Inflammatory macrophage treated with lipopolysaccharide for 1 hour (primary cell): Measurements from ENCODE around the gene ADGRE1.

Source experiments
- DNase-seq, 2 donors: peaks; one replicate each; pipeline ENCODE4 v3.0.0-alpha.2; 2020 to 2022

The ADGRE1 gene

GRCh38 chr19:6958791-6959190 lies 71.4 kb downstream of the ADGRE1 start:
- peak; percentile 72 to 76 for DNase-seq

DNA sequence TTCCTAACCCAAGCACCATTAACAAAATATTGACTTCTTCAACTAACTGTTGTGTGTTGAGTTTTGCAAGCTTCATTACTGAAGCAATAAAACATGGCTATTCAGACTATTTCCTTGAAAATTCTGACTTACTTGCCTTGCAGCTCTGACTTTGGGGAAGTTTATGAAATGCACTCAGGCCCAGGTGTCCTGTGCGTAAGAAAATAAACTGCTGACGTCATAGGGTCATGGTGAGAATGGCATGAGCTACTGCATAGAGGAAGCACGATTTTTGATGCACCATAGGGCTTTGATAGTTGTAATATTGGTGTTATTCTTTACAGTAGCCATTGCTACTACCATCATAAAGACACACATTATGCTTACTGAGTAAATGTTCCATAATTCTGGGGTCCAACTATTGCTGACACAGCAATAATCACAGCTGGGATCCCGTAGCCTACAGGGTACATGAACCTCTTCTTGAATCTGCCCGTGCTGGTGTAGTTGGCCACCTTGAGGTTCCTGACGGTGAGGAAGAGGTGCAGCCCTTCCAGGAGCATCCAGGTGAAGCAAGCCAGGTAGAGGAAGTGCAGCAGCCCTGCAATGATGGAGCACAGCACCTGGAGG lies 76.0 kb downstream of the ADGRE1 start:
- DNase-seq, result peak in 1 of 2 donors; percentile 22

DNA sequence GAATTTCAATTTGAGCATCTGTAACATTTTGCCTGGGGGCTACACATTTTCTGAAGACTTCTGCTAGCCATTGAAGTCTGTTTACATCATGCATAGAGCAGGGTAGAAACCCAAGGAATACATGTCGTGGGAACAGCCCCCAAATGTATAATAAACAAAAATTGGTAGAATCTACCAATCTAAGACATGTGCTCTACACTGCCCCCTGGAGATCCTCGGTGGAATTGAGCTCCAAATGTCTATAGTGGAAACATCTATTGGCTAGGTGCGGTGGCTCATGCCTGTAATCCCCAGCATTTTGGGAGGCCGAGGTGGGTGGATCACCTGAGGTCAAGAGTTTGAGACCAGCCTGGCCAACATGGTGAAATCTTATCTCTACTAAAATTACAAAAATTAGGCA lies 76.6 kb downstream of the ADGRE1 start:
- peak in 1 of 2 donors; percentile 44 for DNase-seq

DNA sequence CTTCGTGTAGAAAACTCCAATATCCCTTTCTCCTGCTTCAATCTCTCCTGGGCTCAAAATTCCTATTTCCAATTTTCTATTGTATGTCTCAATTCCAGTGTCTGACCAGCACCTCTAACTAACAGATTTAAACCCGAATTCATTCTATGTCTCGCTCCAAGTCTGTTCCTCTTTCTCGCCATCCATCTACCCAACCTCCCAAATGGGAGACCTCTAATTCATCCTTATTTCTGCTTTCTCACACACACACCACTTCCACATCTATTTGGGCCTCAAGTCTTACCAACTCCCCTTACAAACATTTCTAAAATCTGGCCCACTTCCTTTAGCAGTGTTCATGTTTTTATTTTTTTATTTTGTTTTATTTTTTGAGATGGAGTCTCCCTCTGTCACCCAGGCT lies 80.6 kb downstream of the ADGRE1 start:
- peak in 1 of 2 donors; percentile 29 for DNase-seq

DNA sequence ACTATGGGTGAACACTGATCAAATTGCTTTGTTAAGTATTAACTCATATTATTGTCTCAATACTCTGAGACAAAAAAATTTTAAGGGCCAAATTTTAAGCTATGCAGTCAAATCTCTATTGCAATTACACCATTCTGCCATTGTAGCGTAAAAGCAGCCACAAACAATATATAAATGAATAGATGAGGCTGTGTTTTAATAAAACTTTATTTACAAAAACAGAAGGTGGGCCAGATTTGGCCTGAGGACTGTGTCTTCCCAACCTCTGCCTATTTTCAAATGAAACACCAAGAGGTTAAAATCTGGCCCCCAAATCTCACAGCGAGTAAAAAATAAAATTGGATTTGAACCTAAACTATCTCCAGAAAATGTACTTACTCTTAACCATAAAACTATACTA lies 82.1 kb downstream of the ADGRE1 start:
- no peak for DNase-seq

DNA sequence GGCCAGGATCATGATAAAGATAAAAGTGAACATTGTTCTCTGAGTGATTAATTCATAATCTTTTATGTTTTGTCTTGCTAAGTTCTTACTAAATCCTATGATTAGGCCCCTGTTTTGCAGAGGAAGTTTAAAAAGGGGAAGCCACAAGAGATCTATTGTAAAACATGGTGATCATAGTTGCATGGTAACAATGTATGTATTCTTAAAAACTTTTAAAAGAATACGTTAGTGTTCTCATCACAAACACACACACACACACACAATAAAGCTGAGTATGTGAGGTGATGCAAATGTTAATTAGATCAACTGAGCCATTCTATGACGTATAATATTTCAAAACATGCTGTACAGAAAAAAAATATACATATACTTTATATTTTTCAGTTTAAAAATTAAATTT lies 82.6 kb downstream of the ADGRE1 start:
- peak; percentile 61 to 67 for DNase-seq

DNA sequence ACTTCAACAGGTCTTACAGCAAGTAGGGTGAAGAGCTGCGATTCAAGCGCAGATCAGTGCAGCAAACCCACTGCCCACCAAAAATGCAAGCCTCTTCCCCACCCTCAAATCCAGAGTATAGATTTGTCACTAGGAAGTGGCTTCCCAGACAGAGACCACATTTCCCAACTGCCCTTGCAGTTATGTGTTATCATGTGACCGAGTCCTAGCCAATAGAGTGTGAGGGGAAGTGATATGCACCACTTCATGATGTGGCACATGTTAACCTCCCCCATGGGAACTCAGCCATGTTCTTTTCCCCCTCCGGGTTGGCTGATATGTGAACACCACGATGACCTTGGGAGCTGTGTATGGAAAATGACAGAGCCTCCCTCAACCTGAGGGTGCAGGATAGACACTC lies 83.1 kb downstream of the ADGRE1 start:
- DNase-seq, result peak; percentile 45 to 62

GRCh38 chr19:6971366-6971765 lies 84.0 kb downstream of the ADGRE1 start:
- DNase-seq, result no peak

DNA sequence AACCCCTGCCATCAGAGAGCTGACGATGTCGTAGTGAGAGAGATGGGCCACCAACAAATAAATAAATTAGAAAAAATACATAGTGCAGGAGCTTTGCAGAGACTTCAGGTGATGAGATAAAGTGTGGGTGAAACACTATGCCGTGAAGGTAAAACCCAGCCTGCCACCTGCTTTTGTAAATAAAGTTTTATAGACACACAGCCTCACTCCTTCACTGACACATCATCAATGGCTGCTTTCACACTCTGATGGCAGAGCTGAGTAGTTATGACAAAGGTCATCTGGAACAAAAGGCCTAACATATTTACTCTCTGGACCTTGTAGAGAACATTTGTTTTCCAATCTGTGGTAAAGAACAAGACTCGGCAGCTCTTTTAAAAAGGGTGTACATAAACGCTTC lies 88.8 kb downstream of the ADGRE1 start:
- no peak for DNase-seq

- no peak for DNase-seq
These were observed 92.0 kb downstream of the ADGRE1 start for GRCh38 chr19:6979399-6979798.

GRCh38 chr19:6983448-6983847 lies 96.1 kb downstream of the ADGRE1 start:
- no peak for DNase-seq

- peak; percentile 77 to 79 for DNase-seq
These were observed 100.5 kb downstream of the ADGRE1 start for GRCh38 chr19:6987850-6988249.

- no peak for DNase-seq
These were observed 100.9 kb downstream of the ADGRE1 start for GRCh38 chr19:6988257-6988656.
